BJ (cell line): Measurements from ENCODE around the gene CSAG2. TPM values are rescaled to one million over a fixed set of nuclear protein-coding genes. Genes with fewer than 3 reads are reported as not detected.
"Not testable (repeated sequence)": the region's sequence is repeated elsewhere in the genome, so short reads cannot be mapped to it uniquely, and the experiment has no call there.

Source experiments
- CTCF ChIA-PET: fragments of 350-600 bp; formaldehyde crosslinking; extraction: SDS; loops from one replicate; lab custom pipeline; 2021; ENCODE audit warnings: antibody characterized with exemption, inconsistent platforms; lab: Yijun Ruan, JAX
- POLR2A ChIA-PET: fragments of 300-600 bp; sonication (Branson Sonifier 250); formaldehyde crosslinking; extraction: SDS; loops from one replicate; lab custom pipeline; 2021; ENCODE audit warnings: antibody characterized with exemption; lab: Charles Lee
- DNase-seq: peaks from one replicate; pipeline ENCODE4 v3.0.0-alpha.2; 2011; ENCODE audit warnings: low read depth
- H3K27me3 ChIP-seq: 2 replicates; pipeline ENCODE4 v1.6.0; 2011; ENCODE audit warnings: low read length; ENCODE audit not compliant: control insufficient read depth, insufficient read depth
- H3K36me3 ChIP-seq: 2 replicates; pipeline ENCODE4 v1.5.1; 2011; ENCODE audit warnings: low read length; ENCODE audit not compliant: control insufficient read depth, insufficient read depth
- H3K4me3 ChIP-seq: 2 replicates; pipeline ENCODE4 v1.5.1; 2011; ENCODE audit warnings: low read depth, mild to moderate bottlenecking, control low read depth, low read length
- CTCF ChIP-seq: IDR thresholded peaks from 2 replicates; pipeline ENCODE4 v1.5.1; 2011; ENCODE audit warnings: low read depth, mild to moderate bottlenecking, control low read depth, inconsistent platforms, low read length, moderate library complexity; ENCODE audit not compliant: insufficient read depth
- polyA minus RNA-seq: library from RNA; depleted of rRNA, polyadenylated mRNA; stranded (reverse); fragments of >200 nt; gene quantifications from 2 replicates; pipeline ENCODE4 v1.2.3, GENCODE V29; 2011; rRNA and poly(A)+ RNA removed
- polyA plus RNA-seq: library from polyadenylated mRNA; depleted of rRNA; stranded (reverse); fragments of >200 nt; gene quantifications from 2 replicates; pipeline ENCODE4 v1.2.3, GENCODE V29; 2011; rRNA removed

Gene CSAG2
- polyA plus RNA-seq (not detected in 2 replicates), polyA minus RNA-seq (not detected in 2 replicates)

- H3K36me3 ChIP-seq, H3K4me3 ChIP-seq, DNase-seq, POLR2A ChIA-PET, CTCF ChIA-PET, H3K27me3 ChIP-seq: not testable (repeated sequence)
Measured at GRCh38 chrX:152709173-152709572, at the start of gene CSAG2. TSS of gene CSAG2 (minus strand) at chrX:152709273. CDS start at chrX:152709112, 161 bp downstream.

GRCh38 chrX:152754871-152755270 is 45.8 kb upstream of the CSAG2 start:
- DNase-seq, CTCF ChIA-PET, H3K27me3 ChIP-seq, POLR2A ChIA-PET, H3K4me3 ChIP-seq, H3K36me3 ChIP-seq: not testable (repeated sequence)

GRCh38 chrX:152753686-152754650 is 44.9 kb upstream of the CSAG2 start, which contains the start of gene MAGEA2:
TSS of gene MAGEA2 (minus strand) at chrX:152753842. CDS start at chrX:152751363, 2,479 bp downstream.
- DNase-seq, H3K36me3 ChIP-seq, CTCF ChIA-PET, POLR2A ChIA-PET, H3K4me3 ChIP-seq, H3K27me3 ChIP-seq: not testable (repeated sequence)

GRCh38 chrX:152738560-152738959 is 29.5 kb upstream of the CSAG2 start:
- DNase-seq: no peak
- ChIA-PET CTCF (no interaction called here), POLR2A (no interaction called here)
- Histone ChIP-seq H3K27me3 (no peaks in the 10 kb centered on the region), H3K4me3 (no peak overlapping the region), H3K36me3 (no peaks in the 10 kb centered on the region)
- no peak for TF ChIP-seq CTCF

DNA sequence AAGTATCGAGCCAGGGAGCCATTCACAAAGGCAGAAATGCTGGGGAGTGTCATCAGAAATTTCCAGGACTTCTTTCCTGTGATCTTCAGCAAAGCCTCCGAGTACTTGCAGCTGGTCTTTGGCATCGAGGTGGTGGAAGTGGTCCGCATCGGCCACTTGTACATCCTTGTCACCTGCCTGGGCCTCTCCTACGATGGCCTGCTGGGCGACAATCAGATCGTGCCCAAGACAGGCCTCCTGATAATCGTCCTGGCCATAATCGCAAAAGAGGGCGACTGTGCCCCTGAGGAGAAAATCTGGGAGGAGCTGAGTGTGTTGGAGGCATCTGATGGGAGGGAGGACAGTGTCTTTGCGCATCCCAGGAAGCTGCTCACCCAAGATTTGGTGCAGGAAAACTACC is 27.5 kb upstream of the CSAG2 start:
- H3K27me3 ChIP-seq, H3K36me3 ChIP-seq, H3K4me3 ChIP-seq, POLR2A ChIA-PET, CTCF ChIA-PET, DNase-seq: not testable (repeated sequence)

DNA sequence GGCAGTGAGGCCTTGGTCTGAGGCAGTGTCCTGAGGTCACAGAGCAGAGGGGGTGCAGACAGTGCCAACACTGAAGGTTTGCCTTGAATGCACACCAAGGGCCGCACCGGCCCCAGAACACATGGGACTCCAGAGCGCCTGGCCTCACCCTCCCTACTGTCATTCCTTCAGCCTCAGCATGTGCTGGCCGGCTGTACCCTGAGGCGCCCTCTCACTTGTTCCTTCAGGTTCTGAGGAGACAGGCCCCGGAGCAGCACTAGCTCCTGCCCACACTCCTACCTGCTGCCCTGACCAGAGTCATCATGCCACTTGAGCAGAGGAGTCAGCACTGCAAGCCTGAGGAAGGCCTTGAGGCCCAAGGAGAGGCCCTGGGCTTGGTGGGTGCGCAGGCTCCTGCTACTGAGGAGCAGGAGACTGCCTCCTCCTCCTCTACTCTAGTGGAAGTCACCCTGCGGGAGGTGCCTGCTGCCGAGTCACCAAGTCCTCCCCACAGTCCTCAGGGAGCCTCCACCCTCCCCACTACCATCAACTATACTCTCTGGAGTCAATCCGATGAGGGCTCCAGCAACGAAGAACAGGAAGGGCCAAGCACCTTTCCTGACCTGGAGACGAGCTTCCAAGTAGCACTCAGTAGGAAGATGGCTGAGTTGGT is 26.9 kb upstream of the CSAG2 start:
- DNase-seq: no peak
- TF ChIP-seq CTCF: no peak
- ChIA-PET CTCF (no interaction called here), POLR2A (no interaction called here)
- H3K27me3 ChIP-seq: no peaks in the 10 kb centered on the region
- H3K36me3 ChIP-seq: no peaks in the 10 kb centered on the region
- no peak overlapping the region for H3K4me3 ChIP-seq

DNA sequence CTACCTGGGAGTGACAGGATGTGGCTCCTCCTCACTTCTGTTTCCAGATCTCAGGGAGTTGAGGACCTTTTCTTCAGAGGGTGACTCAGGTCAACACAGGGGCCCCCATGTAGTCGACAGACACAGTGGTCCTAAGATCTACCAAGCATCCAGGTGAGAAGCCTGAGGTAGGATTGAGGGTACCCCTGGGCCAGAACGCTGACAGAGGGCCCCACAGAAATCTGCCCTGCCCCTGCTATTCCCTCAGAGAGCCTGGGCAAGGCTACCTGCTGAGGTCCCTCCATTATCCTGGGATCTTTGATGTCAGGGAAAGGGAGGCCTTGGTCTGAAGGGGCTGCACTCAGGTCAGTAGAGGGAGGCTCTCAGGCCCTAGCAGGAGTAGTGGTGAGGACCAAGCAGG is 26.0 kb upstream of the CSAG2 start:
- CTCF ChIA-PET: no interaction called here
- DNase-seq: no peak
- POLR2A ChIA-PET: no interaction called here

DNA sequence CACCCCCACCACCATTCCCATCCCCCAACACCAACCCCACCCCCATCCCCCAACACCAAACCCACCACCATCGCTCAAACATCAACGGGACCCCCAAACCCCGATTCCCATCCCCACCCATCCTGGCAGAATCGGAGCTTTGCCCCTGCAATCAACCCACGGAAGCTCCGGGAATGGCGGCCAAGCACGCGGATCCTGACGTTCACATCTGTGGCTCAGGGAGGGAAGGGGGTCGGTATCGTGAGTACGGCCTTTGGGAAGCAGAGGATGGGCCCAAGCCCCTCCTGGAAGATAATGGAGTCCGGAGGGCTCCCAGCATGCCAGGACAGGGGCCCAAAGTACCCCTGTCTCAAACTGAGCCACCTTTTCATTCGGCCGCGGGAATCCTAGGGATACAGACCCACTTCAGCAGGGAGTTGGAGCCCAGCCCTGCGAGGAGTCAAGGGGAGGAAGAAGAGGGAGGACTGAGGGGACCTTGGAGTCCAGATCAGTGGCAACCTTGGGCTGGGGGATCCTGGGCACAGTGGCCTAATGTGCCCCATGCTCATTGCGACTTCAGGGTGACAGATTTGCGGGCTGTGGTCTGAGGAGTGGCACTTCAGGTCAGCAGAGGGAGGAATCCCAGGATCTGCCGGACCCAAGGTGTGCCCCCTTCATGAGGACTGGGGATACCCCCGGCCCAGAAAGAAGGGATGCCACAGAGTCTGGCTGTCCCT is 25.2 kb upstream of the CSAG2 start:
- POLR2A ChIA-PET, DNase-seq, H3K36me3 ChIP-seq, H3K27me3 ChIP-seq, H3K4me3 ChIP-seq, CTCF ChIA-PET: not testable (repeated sequence)

More for the DNA sequence above, 26.0 kb upstream of the CSAG2 start:
- H3K4me3 ChIP-seq: no peak overlapping the region
- H3K27me3 ChIP-seq: no peaks in the 10 kb centered on the region
- TF ChIP-seq CTCF: no peak
- no peaks in the 10 kb centered on the region for H3K36me3 ChIP-seq
